Left colon (tissue), 2 donors: ENCODE data around the gene ZNF438. TPM values are rescaled to one million over a fixed set of nuclear protein-coding genes. Genes with fewer than 3 reads are reported as not detected.

Experiments
- ATAC-seq: fragments of 200-7000 bp; cut with Tn5 transposase; one replicate; pipeline ENCODE4 v1.9.1; 2020; ENCODE audit warnings: mild to moderate bottlenecking, moderate library complexity
- DNase-seq, 2 donors: peaks; one replicate each; pipeline ENCODE4 v3.0.0-alpha.2; 2020
- intact Hi-C, 2 donors: fragments of 100-400 bp; cut with DNase I in 1 of 2; cut with micrococcal nuclease in 1 of 2; formaldehyde crosslinking; loops; one replicate each; pipeline versions ENCODE4 v1.11.2 to v1.14.0; 2022; cut with DNase I, micrococcal nuclease
- total RNA-seq, 2 donors: library from RNA; stranded (reverse); fragmentation: NEBNext Ultra II Directional; extraction: Animal tissue kit (Norgen Biotek cat#: 25700); gene quantifications; one replicate each; pipeline ENCODE4 v1.2.1, GENCODE V29; 2021
- donor health status: DM: no; HTN: no; CAD: no.
- donor health status: DM: yes; HTN: yes; CAD: no.

Gene ZNF438
- total RNA-seq, 2 donors from 2014 or later, result 3.8 to 6.5 TPM

GRCh38 chr10:30840395-30841050, 191.1 kb downstream of the ZNF438 start:
- DNase-seq, result no peak
- ATAC-seq, result no peak
- intact Hi-C loops, result no loop called here

GRCh38 chr10:30839652-30840051, 192.0 kb downstream of the ZNF438 start:
- no peak for DNase-seq
- no peak for ATAC-seq
- intact Hi-C loops, result no loop called here

DNA sequence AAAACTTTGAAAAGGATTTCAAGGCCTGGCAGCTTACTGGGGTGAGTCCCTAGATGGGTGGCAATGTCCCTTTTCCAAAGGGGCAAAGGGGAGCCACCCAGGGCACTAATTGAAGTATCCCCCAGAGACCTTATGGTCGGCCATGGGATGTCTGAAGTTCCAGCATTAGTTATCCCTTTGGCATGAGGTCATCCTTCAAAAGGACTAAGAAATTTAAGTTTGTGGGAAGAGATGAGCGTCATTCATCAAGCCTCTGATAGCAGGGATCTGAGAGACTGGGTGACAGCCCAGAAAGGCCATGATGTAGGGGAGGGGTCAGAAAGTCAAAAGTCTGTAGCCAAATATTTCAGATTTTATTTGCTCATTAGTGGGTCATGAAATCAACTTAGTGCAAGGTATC, 195.3 kb downstream of the ZNF438 start:
- ATAC-seq (no peak), DNase-seq (no peak)
- intact Hi-C loops, result no loop called here

GRCh38 chr10:30835146-30835545, 196.5 kb downstream of the ZNF438 start:
- ATAC-seq (no peak), DNase-seq (no peak)
- intact Hi-C loops, result no loop called here

- ATAC-seq (no peak), DNase-seq (no peak)
- intact Hi-C loops, result no loop called here
Measured at GRCh38 chr10:30834651-30835050, 197.0 kb downstream of the ZNF438 start.

DNA sequence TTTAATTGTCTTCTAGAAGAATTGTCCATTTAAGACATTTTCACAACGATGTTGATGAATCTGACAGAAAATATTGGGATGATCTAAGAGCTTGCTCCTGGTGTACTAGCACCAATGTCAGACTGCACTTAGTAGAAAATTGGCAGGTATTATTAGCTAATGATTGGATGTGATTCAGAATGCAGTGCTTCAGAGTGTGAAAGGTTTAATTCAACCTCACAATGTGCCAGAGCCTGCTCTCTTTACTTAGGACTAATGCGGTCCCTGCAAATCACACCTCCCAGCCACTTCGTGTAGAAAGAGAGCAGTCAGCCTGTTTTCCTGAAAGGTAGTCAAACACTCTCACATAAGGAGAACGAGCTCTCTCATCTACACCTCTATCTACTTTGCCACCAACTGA, 197.5 kb downstream of the ZNF438 start:
- DNase-seq, result no peak
- no peak for ATAC-seq
- intact Hi-C loops, result no loop called here

GRCh38 chr10:30833628-30833970, 198.1 kb downstream of the ZNF438 start:
- intact Hi-C loops, result no loop called here
- DNase-seq, result no peak
- no peak for ATAC-seq

DNA sequence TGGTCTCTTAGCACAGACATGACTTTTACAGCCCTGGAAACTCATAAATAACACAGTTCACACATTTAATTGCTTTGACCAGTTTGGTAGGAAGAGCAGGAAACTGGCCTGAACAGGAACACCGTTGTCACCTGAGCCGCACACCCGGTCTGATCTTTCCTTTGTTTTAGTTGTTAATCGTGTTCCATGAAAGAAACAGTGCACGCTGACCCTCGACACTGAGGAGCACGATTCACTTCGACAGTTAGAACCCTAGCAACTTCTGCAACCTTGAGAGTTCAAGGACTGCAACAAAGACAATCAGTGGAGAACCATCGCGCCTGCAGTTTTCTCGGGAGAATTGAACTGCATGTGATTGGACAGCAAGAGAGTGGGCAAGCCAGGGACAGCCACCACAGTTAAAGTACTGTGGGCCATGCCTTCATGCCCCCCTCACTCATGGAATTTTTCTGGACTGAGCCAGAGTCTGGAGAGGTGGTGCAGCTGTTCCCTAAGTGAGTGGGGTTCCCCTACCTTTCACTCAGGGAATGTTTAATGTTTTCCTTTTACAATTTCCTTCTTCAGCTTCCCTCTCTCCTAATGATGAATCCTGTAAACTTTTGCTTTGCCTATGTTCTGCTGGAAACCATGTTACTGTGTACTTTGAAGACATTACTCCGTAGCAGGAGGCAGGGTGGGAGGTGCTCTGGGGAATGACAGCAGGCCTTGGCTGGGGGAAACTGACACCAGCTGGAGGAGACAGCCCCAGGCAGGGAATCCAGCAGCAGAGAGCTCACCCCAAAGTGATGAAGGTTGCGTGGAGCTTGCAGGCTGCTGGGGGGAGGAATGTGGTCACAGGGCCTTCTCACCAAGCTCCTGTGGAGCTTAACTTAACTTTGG, 198.7 kb downstream of the ZNF438 start:
- ATAC-seq (peak; percentile 29), DNase-seq (no peak)
- intact Hi-C loops, result no loop called here

DNA sequence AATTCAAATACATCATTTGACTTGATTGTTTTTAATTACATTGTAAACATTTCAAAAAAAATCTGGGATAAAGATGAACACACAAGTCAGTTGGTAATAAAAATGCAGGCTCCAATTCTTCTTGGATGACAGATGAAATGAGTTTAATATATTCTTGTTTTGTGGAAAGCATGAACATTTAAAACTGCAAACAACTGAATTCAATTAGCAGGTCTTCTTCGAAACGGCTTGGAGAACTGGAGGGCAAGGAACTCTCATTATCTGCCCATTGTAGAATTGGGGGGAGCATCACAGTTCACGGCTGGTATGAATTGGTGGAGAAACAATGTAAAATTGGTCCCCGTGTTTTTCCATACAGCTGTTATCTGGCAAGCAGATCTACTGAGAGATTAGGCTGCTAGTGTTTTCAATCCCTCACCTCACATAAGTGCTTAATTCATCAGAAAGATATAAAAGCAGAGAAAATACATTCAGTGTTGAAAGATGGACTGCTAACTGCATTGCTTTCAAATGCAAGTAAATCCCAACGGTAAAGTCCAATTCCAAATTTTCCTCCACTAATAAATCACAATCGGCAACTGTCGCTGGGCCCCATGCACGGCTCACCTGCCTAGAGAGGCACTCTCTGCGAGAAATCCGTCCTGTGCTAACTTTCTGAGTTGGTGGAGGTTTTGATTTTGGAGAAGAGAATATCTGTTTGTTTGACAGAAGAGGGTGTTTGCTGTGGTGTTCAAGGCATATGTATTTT, 199.5 kb downstream of the ZNF438 start:
- intact Hi-C loops, result no loop called here
- DNase-seq, result no peak

GRCh38 chr10:30831426-30831825, 200.2 kb downstream of the ZNF438 start:
- DNase-seq, result no peak
- no peak for ATAC-seq
- intact Hi-C loops, result no loop called here

More for the DNA sequence above, 199.5 kb downstream of the ZNF438 start:
- no peak for ATAC-seq

DNA sequence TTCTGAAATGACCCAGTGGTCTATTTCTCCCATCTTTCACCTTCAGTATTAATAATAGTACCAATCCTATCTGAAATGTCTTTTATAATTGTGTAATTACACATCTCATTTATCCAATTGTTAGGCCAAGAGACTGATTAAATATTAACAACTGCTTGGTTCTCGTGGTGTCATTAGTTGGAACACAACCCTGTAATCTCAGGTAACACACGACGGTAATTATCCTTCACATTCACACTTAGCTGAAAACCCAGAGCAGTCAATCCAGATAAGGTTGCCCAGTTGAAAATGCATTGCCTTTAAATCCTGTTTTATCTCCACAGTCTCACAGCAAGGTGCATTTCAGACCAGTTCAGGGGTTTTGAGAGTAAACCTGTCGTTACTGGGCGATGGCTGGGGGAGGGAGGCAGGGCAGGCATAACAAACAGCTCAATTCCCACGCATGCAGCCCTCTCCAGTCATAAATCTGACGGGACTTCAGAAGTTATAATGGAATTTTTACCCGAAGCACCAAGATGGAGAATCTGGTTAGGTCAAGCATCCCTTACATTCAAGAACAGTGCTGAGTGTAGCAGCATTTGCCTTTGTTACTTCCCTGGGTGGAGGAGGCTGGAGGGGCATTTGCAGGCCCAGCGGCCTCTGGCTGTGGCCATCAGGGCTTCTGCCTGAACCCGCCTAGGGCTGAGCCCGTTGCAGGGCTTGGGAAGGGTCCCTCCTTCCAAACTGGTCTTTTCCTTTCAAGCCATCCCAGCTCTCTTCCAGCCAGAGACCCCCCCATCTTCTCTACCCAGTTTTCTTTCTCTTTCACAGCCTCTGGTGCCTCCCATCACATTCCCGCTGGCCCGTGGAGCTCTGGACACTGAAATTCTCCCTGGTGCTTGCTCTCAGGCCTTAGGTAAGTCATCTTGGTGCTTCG, 201.1 kb downstream of the ZNF438 start:
- no peak for ATAC-seq
- DNase-seq, result no peak
- intact Hi-C loops, result no loop called here

- DNase-seq, result no peak
- intact Hi-C loops, result no loop called here
- no peak for ATAC-seq
Measured at GRCh38 chr10:30829901-30830300, 201.8 kb downstream of the ZNF438 start.

- no peak for DNase-seq
- intact Hi-C loops, result no loop called here
- ATAC-seq, result no peak
Measured at GRCh38 chr10:30828680-30829079, 203.0 kb downstream of the ZNF438 start.

- intact Hi-C loops, result no loop called here
- no peak for ATAC-seq
- DNase-seq, result no peak
Measured at GRCh38 chr10:30828164-30828563, 203.5 kb downstream of the ZNF438 start.

- ATAC-seq (no peak), DNase-seq (no peak)
- intact Hi-C loops, result no loop called here
Measured at GRCh38 chr10:30827531-30828120, 204.0 kb downstream of the ZNF438 start.

DNA sequence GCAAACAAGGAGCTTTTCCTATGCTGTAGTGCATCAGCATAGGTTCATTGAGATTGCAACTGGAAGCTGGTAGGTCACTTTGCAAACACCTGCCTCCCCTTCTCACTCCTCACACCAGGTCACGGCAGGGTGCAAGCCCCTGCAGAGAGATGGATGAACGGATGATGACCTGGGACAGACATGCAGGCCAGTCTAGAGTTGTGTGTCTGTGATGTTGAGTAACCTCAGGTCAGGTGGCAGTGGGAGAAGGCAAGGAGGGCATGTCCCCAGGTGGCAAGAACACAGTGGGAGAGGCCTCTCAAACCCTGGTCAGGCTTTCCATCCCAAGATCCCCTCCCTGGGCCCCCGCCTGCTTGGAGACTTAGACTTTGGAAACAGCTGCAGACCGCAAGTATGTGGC, 205.0 kb downstream of the ZNF438 start:
- DNase-seq (no peak), ATAC-seq (no peak)
- intact Hi-C loops, result no loop called here

DNA sequence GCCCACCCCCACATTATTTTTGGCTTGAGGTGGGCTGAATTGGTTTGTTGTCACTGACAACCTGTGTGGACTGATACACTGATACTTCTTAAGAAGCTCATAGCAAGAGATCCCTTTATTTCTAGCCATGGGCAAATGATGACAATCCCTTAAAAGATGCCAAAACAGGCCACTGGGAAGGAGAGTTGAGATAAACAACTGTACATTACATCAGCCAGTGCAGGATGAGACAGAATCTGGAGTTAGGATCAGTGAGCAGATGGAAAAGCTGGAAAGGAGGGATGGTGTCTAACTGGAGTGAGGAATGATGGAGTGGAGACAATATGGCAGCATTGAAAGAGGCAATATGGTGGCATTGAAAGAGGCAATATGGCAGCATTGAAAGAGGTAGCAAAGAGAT, 206.2 kb downstream of the ZNF438 start:
- ATAC-seq (no peak), DNase-seq (no peak)
- intact Hi-C loops, result no loop called here

GRCh38 chr10:30825022-30825421, 206.6 kb downstream of the ZNF438 start:
- no peak for DNase-seq
- intact Hi-C loops, result no loop called here

DNA sequence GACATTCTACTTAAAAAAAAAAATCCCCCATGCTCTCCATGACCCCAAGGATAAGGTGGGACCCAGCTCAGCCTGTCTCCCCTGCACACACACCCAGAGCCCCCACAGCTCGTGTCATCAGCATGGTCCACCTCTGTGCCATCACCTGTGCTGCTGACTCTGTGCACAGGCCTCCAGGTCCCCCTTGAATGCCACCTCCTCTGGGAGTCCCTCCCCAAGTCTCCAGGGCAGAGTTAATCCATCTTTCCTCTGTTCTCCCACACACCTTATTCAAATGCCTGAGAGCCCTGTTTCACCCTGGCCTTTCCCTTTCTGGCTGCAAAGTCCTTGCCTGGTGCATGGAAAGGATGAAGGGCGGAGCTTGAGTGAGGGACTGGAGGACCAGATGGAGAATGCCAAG, 208.0 kb downstream of the ZNF438 start:
- intact Hi-C loops, result no loop called here
- DNase-seq (no peak), ATAC-seq (no peak)

More at GRCh38 chr10:30825022-30825421, 206.6 kb downstream of the ZNF438 start:
- no peak for ATAC-seq
